Pancreas (tissue), 10 donors: ENCODE results near the gene BACE2. TPM values are rescaled to one million over a fixed set of nuclear protein-coding genes. Genes with fewer than 3 reads are reported as not detected.
A peak's percentile ranks its signal among the peaks of the same experiment; 100 is the strongest.

Experiments
- ATAC-seq, 4 donors: fragments of 200-7000 bp; cut with Tn5 transposase; one replicate each; pipeline versions ENCODE4 v1.8.0 to v1.9.1; 2020; ENCODE audit warnings: mild to moderate bottlenecking in 4 of 4, moderate library complexity in 4 of 4
- DNase-seq, 6 donors: peaks; one replicate each; pipeline ENCODE4 v3.0.0-alpha.2; 2020
- FAIRE-seq: peaks from 2 replicates; lab custom pipeline; 2012; peaks lifted over from hg19 to GRCh38; lab: Jason Lieb, UNC
- H3K27ac ChIP-seq, 4 donors: fragments of 200-600 bp; sonication (generic); 1 replicate in 3 of 4; 2 replicates in 1 of 4; pipeline versions ENCODE4 v1.5.0 to v1.8.0; 2020
- H3K27me3 ChIP-seq, 4 donors: fragments of 200-600 bp; one replicate each; pipeline ENCODE4 v1.8.0; 2021
- H3K36me3 ChIP-seq, 3 donors: fragments of 200-600 bp; sonication (generic) in 1 of 3; one replicate each; pipeline versions ENCODE4 v1.5.0 to v1.8.0; 2020 to 2021
- H3K4me1 ChIP-seq, 3 donors: fragments of 200-600 bp; one replicate each; pipeline ENCODE4 v1.8.0; 2021
- H3K4me3 ChIP-seq, 4 donors: fragments of 200-600 bp; sonication (generic) in 2 of 4; one replicate each; pipeline versions ENCODE4 v1.5.0 to v1.8.0; 2020 to 2021
- H3K9me3 ChIP-seq, 4 donors: fragments of 200-600 bp; one replicate each; pipeline ENCODE4 v1.8.0; 2021
- CTCF ChIP-seq, 4 donors: fragments of 200-600 bp; sonication (generic) in 3 of 4; IDR thresholded peaks; one replicate each; pipeline versions ENCODE4 v1.5.0 to v1.8.0; 2021; ENCODE audit warnings: antibody characterized with exemption in 4 of 4
- WGBS, 2 donors: extraction: QIAGEN DNeasy Blood & Tissue Kit; methylation state at CpG; one replicate each; pipeline ENCODE4 v1.1.7; 2013; 5-methylcytosine and 5-hydroxymethylcytosine counted together
- intact Hi-C, 3 donors: fragments of 100-400 bp; cut with DNase I; formaldehyde crosslinking; loops; one replicate each; pipeline versions ENCODE4 v1.11.1 to v1.14.2; 2022
- polyA plus RNA-seq, 2 donors: library from polyadenylated mRNA; stranded (reverse); fragments of 200-250 nt; gene quantifications; one replicate each; pipeline ENCODE4 v1.2.3, GENCODE V29; 2013
- total RNA-seq, 6 donors: library from RNA; stranded (reverse); fragmentation: NEBNext Ultra II Directional in 4 of 6; extraction: Animal tissue kit (Norgen Biotek cat#: 25700) in 4 of 6; gene quantifications; one replicate each; pipeline versions ENCODE4 v1.2.1 to v1.2.4, GENCODE V29; 2021 to 2023
- donor health status: healthy with polysubstance abuse.
- donor health status: DM: no; HTN: no; CAD: no; lungs with moderate emphysema.
- donor health status: DM: no; HTN: no; CAD: no.
- donor health status: control.
- donor health status: control.
- donor health status: Bipolar disorder and iron deficiency.
- donor health status: DM: yes; HTN: yes; CAD: no.
- donor health status: DM: no; HTN: no; CAD: no.
- donor health status: DM: no; HTN: no; CAD: no.
- donor health status: DM: yes; HTN: yes; CAD: no.

BACE2 gene
- total and polyA plus RNA-seq, 8 donors: 14.4 to 85.6 (median 42.9) TPM

DNA sequence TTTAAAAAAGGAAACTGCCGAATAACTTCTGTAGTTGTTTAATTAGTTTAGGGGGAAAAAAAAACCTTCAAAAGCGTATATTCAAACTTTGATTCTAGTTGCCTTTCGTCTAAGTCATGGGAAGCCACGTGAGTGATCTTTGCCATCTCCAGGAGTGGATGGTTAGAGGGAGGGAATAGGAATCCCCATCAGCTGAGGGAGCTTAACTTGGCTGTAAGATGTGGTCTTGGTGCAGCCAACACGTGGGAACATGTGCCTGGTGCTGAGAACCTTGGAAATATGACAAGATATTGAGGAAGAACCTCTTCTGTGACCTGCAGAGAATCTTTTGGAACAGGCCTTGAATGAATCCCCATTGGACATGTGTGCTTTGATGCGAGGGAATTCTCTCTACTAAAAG is 1.7 kb downstream of the BACE2 start:
- H3K9me3 ChIP-seq: no peaks in the 10 kb centered on the region
- no peak for DNase-seq
- H3K4me1 ChIP-seq: peaks cover 8 to 35% (median 28%) of the 10 kb centered on the region in 3 donors
- 67 to 75% methylated on average over 6 of the region's 6 CpGs for WGBS, 2 donors
- H3K27ac ChIP-seq: peak overlapping the region in 2 of 4 donors; percentile 83 to 96
- no peak for ATAC-seq
- intact Hi-C loops: no loop called here
- no peak for FAIRE-seq
- H3K36me3 ChIP-seq: no peaks in the 10 kb centered on the region
- no peak for TF ChIP-seq CTCF (IDR thresholded peaks at IDR 0.05)
- H3K27me3 ChIP-seq: no peaks in the 10 kb centered on the region
- H3K4me3 ChIP-seq: peak overlapping the region in 1 of 4 donors; percentile 85

- Histone ChIP-seq H3K9me3 (no peaks in the 10 kb centered on the region), H3K36me3 (no peaks in the 10 kb centered on the region), H3K27ac (peak overlapping the region; percentile 22 to 96 (median 74)), H3K4me3 (peak overlapping the region in 1 of 4 donors; percentile 85), H3K4me1 (peaks cover under 1 to 34% (median 26%) of the 10 kb centered on the region in 3 donors), H3K27me3 (no peaks in the 10 kb centered on the region)
- intact Hi-C loops: no loop called here
- DNase-seq: peak in 5 of 6 donors; percentile 45 to 74 (median 51)
- TF ChIP-seq CTCF (IDR thresholded peaks at IDR 0.05): peak; percentile 14 to 63 (median 48)
- no peak for FAIRE-seq
- peak; percentile 33 to 61 (median 52) for ATAC-seq
- WGBS, 2 donors: 19 to 20% methylated on average over 2 of the region's 2 CpGs
These were observed 2.5 kb downstream of the BACE2 start for GRCh38 chr21:41170442-41170841.

DNA sequence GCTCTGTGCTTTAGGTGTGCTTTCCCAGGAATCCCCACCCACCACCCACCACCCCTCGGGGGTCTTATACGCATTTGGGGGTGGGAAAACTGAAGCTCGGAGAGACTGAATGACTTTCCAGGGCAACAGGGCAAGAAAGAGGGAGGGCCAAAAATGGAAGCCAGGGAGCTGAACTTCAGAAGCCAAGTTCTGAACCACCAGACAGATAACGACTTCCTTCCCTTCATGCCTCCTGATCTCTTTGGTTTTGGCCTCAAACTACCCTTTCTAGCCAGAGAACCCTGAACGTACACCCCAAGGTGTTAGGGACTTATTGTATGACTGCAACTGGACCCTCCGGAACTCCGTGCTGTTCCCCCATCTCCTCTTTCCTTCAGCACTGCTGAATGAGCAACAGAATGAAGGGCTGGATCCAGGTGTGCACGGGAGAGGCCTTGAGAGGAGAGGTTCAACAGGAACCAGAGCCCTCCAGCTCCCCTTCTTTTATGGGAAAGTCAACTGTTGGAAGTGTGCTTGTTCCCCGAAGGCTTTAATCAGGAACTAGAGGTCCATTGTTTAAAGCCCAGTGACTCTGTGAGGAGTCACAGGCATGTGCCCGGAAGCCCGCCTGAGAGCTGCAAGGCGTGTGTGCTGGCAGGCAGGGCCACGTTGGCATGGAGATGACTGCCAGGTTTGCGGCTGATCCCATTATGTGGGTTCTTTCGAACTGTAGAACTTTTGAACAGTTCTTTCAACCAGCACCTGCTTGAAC is 3.1 kb downstream of the BACE2 start:
- intact Hi-C loops: no loop called here
- ATAC-seq: peak; percentile 24 to 59 (median 42)

DNA sequence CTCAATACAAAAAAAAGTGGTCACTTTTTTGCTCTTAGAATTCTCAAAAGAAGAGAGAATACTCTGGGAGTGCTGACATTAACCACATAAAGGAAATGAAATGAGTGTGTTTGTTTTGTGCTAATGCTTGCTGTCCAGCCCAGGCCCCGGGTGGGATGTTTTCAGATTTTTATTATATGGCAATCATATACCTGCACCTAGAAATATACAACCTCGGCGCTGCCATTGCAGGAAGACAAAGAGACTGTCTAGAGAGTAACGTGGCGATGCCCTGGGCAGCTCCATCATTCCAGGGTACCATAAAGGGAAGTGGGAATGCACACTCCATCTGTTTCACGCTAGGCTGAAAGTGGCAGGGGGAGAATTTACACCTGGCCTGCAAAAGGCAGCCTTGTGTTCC is 7.1 kb downstream of the BACE2 start:
- TF ChIP-seq CTCF (IDR thresholded peaks at IDR 0.05): no peak
- peaks cover 0 to 20% (median 16%) of the 10 kb centered on the region in 3 donors for H3K4me1 ChIP-seq
- intact Hi-C loops: no loop called here
- no peak overlapping the region for H3K4me3 ChIP-seq
- no peaks in the 10 kb centered on the region for H3K9me3 ChIP-seq
- H3K27me3 ChIP-seq: no peaks in the 10 kb centered on the region
- FAIRE-seq (no peak), ATAC-seq (no peak), DNase-seq (no peak)
- H3K27ac ChIP-seq: no peak overlapping the region
- no peaks in the 10 kb centered on the region for H3K36me3 ChIP-seq
- WGBS, 2 donors: 85 to 90% methylated on average over 6 of the region's 6 CpGs

More for the DNA sequence above, 3.1 kb downstream of the BACE2 start:
- peaks cover 0 to 30% (median 26%) of the 10 kb centered on the region in 3 donors for H3K4me1 ChIP-seq
- 48 to 50% methylated on average over 14 to 15 of the region's 15 CpGs for WGBS, 2 donors
- DNase-seq (peak; percentile 35 to 84 (median 72)), FAIRE-seq (no peak)
- H3K27ac ChIP-seq: peak overlapping the region; percentile 22 to 96 (median 74)
- peak overlapping the region in 1 of 4 donors; percentile 85 for H3K4me3 ChIP-seq
- H3K27me3 ChIP-seq: no peaks in the 10 kb centered on the region
- no peaks in the 10 kb centered on the region for H3K9me3 ChIP-seq
- H3K36me3 ChIP-seq: no peaks in the 10 kb centered on the region
- TF ChIP-seq CTCF (IDR thresholded peaks at IDR 0.05): no peak

- no peak for TF ChIP-seq CTCF (IDR thresholded peaks at IDR 0.05)
- no peak for ATAC-seq
- Histone ChIP-seq H3K4me1 (peaks cover 0 to 12% (median 10%) of the 10 kb centered on the region in 3 donors), H3K27me3 (no peaks in the 10 kb centered on the region), H3K27ac (no peak overlapping the region), H3K9me3 (no peaks in the 10 kb centered on the region), H3K36me3 (no peaks in the 10 kb centered on the region), H3K4me3 (no peak overlapping the region)
- WGBS, 2 donors: 87 to 88% methylated on average over 3 of the region's 3 CpGs
- FAIRE-seq: no peak
- no peak for DNase-seq
- intact Hi-C loops: no loop called here
These were observed 8.9 kb downstream of the BACE2 start for GRCh38 chr21:41176846-41177245.
